HG03066 (cell line): ENCODE measurements around the gene ITGA2.

ENCODE experiments used
- ATAC-seq: cut with Tn5 transposase; IDR thresholded peaks from one replicate; pipeline ENCODE4 v1.9.1; 2021; ENCODE audit warnings: low read depth; ENCODE audit not compliant: unreplicated experiment

The ITGA2 gene

DNA sequence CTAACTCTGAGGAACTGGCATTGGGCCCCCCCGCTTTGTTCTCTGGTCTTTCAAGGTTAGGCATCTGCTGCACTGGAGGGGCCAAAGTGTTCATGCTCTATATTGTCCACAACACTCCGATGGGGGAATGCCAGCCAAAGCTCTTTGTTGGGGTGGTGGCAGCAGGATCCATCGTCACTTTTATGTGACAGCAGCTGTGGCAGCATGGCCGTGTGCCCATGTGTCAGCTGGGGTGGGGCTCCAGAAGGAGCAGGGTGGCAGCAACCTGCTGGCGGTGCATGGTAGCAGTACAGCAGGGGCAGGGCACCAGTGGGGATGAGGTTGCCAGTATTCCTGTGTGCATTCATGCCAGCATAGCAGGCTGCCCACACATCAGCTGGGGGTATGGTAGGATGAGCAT is 28.2 kb downstream of the ITGA2 start:
- ATAC-seq: no peak

DNA sequence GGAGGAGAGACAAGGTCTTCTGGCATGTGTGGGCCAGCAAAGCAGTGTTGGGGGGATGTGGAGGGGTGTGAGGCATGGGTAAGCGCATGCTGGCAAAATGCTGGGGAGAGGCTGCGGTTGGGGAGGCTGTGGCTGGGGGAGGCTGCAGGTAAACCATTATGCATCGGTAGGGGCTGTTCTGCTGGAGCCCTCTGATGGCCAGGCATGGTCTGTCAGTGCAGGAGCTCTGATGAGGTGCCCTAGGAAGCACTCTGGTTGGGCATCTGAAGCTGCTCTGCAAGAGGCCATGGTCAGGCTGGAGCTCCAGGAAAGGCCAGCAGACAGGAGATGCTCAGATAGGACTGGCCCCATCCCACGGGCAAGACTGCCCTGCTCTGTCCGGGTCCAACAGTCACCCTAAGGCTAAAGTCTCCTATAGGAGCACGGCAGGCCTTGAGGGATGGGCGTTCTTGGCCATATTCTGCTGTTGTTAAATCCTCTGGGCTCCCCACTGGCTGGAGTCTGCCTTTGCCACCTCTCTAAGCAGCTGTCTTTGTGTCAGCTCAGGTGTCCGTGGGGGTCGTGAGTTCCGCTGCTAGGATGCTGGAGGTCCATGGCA is 28.7 kb downstream of the ITGA2 start:
- no peak for ATAC-seq

DNA sequence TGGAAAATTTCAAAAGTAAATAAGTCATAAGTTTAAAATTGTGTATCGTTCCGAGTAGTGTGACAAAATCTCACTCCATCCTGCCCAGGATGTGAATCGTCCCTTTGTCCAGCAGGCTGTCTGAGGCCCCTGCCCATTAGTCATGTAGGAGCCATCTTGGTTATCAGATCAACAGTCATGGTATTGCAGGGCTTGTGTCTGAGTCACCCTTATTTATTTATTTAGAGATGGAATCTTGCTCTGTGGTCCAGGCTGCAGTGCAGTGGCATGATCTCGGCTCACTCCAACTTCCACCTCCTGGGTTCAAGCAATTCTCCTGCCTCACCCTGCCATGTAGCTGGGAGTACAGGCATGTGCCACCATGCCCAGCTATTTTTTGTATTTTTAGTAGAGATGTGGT is 30.2 kb downstream of the ITGA2 start:
- ATAC-seq: no peak

DNA sequence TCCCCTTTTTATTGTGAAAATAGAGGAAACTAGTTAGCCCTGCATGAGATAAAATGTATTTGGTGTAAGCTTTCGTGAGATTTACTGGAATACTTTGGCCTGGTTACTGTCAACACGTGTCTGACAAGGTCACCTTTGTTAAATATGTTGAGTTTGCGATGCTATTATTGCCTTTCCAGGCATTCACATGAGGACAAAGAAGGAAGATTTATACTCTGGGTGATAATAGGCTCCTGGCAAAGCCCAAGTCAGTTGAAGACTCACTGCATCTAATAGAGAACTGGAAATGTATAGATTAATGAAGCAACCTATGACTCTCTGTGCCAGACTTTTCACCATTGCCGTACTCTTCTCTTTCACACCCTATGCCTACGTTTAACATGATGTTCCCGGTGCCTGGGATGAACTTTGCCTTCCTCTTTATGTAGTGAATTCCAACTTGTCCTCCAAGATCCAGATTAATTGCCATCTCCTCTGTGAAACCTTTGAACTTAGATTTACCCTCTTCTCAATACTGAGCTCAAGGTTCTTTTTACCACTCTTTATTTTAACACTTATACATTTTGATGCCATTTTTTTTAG is 33.9 kb downstream of the ITGA2 start:
- no peak for ATAC-seq

DNA sequence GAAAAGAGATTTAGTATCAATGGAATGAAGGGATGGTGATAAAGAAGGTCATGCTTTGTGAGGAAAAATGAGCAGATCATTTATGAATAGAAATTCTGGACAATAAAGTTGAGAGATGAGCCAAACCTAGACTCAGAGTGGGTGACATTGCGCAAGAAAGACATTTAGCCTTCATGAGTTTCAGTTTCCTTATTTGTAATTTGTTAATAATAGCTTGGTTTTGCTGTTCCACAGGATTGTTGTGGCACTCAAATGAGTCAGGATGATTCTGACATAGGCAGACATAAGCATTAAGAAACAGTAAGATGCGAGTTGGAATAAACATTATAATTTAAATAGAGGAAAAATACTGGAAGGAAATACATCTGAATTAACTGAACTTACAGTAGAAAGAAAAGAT is 34.8 kb downstream of the ITGA2 start:
- peak; percentile 86 for ATAC-seq

DNA sequence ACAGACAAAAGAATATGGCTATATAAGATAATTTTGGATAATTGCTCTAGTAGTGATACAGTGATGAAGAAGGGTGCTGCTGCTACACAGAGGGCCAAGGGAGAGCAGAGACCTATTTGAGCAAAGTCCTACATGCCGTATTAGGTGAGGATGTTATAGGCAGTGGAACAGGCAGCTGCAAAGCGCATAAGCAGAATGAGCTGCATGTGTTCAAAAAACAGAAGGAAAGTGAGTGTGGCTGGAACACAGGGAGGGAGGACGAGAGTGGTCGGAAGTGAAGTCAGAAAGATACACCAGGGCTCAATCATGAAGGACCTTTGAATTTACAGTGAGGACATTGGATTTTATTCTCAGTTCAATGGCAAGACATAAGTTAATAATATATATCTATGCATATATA is 35.4 kb downstream of the ITGA2 start:
- no peak for ATAC-seq

DNA sequence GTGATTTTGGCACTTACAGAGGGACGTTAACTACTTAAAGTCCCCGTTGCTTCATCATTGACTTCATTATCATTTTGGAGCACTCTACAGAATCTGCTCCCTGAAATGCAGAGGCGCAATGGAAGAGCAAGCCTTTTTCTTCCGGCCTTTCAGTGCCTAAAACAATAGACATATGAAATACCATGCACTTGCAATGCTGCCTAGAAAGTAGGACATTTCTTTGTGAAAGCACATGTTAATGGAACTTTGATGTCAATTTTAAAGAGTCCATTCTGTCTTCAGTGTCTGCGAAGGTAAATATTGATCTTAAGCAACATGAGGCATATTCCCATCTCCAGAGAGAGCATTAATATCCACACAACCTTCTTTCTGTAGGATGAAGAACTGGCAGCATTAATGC is 36.3 kb downstream of the ITGA2 start:
- ATAC-seq: no peak

DNA sequence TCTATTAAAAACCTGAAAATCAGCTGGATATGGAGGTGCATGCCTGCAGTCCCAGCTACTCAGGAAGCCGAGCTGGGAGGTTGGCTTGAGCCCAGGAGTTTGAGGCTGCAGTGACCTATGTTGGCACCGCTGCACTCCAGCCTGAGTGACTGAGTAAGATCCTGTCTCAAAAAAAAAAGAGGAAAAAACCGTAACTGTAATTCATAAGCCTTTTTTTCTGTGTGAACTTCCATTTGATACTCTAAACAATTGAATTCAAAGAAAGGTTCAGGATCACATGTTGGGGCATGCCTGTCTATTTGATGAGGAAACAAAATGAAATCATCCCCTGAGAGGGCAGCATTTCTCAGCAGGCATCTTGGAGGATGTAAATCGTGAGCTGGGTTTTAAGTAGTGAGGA is 38.8 kb downstream of the ITGA2 start:
- no peak for ATAC-seq

DNA sequence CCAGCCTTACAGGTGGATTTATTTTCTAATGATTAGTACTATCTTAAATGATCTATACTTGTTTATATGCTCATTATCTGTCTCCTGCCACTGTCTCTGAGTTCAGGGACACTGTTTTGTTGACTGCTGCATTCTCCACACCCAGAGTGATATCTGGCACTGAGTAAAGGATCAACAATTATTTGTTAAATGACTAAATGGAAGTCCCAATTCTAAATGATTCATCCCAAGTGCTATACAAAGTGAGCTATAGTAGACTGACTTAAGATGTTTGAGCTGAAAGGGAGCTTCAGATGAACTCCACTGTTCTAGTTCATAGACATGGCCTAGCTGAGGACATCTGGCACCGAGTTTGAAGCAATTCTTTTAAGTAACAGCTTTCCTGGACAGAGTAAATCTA is 40.5 kb downstream of the ITGA2 start:
- no peak for ATAC-seq

DNA sequence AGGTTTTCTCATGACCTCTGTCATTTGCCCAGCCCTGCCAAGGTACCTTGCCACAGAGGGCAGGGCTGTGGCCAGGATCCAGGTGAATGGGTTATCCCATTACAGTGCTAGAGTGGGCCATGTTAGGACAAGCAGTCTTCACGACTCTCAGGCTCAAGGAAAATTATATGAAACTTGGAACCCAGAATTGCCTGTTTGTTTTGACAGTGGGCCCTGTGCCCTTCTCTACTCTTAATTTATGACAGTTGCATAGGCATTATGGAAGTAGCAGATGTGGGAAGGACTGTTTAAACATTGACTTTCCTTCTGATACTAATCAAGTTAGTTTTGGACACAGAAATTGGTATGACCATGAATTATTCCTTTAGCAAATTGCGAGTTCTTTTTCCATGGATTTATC is 41.7 kb downstream of the ITGA2 start:
- no peak for ATAC-seq

DNA sequence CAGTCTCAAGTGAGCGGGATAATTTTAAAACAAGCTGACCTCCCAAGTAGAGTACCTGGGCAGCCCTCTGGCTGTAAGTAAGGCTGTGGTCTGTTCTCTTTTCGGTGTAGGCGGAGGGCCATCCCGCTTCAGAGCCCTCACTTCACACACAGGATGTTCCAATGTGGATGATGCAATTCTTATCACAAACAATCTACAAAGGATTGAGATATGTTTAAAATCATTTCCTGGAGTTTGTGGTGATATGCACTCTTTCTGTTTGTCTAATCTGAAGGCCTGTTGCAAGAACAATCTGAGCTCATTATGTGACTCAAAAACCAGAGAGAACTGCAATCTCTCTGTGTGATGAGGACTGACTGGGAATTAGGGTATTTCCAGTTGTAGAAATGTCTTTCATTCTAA is 42.5 kb downstream of the ITGA2 start:
- ATAC-seq: no peak

DNA sequence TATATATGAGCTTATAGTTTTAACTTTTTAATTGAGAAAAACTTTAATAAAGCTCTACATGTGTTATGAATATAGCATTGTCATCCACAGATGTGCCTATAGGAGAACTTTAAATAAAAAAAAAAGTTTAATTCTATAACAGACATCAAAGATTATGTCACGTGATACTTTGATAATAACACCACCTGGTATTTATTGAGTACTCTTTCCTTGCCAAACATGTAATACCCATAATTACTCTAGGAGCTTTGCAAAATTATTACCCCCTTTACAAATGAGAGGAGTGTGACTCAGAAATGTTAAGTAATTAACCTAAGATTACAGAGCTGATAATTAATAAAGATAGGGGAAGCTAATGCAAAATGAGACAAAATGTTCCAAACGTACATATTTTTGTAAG is 43.0 kb downstream of the ITGA2 start:
- ATAC-seq: no peak

DNA sequence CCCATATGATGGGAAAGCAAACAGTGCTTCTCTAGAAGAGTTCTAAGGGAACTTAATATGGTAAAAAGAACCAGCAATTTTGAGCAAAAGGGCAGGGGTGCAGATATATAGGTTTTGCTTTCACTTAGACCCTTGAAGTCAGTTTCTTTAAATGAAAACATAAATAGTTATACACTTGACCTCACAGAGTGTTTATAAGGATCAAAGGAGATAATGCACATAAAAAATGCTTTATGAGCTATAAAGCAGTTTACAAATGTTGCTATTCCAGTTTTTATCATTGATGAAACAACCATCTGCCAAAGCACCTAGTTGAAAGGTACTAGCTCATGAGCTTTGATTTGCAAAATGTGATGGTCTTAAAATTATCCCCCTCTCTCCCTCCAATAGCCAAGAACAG is 45.7 kb downstream of the ITGA2 start:
- no peak for ATAC-seq

DNA sequence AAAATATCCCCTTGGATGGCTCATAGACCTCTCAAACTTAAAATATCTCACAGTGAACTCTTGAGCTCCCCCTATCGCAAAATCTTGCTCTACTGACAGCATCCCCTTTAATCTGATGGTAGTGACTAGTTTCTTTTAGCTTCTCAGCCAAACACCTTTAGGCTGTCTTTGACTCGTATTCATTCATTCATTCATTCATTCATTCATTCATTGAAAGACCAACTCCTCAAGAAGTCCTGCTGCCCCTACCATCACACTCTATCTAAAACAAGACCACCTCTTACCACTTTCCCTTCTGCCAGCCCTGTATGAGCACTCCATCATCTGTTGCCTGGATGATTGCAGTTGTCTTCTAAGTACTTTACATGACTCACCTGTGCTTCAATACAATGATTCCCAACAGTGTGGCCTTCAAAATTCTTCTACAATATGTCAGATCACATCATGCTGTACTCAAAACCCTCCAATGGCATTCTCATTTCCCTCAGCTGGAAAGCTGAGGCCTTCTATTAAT is 46.8 kb downstream of the ITGA2 start:
- ATAC-seq: no peak

DNA sequence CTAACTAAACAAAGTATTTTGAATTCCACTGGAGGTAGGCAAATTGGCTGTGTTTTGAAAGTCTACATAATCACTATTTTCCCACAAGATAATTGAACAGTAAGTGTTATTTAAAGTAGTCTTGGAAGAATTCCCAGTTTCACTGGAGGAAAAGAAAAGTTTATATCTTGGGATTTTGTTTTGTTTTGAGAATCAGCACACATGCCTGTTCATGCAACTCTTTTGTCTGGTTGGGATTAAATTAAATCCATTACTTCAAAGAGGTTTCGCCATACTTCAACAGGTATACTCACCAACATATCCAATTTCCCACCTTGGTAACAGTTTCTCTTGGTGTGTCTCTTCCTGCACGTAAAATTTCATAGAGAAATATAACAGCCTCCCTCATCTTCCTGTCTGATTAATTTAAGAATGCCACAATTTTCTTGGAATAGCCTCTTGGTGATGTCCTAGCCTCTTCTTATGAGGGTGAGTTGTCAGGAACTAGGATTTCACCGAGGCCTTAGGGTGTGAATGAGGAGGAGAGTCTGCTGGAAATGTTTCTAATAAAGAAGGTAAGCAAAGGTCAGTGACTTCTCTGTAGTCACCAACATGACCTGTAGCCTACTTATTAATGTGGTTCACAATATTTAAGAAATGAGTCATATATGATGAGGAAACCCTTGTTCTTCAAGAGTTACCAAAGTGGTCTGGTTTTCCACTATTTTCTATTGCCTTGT is 48.1 kb downstream of the ITGA2 start:
- no peak for ATAC-seq

DNA sequence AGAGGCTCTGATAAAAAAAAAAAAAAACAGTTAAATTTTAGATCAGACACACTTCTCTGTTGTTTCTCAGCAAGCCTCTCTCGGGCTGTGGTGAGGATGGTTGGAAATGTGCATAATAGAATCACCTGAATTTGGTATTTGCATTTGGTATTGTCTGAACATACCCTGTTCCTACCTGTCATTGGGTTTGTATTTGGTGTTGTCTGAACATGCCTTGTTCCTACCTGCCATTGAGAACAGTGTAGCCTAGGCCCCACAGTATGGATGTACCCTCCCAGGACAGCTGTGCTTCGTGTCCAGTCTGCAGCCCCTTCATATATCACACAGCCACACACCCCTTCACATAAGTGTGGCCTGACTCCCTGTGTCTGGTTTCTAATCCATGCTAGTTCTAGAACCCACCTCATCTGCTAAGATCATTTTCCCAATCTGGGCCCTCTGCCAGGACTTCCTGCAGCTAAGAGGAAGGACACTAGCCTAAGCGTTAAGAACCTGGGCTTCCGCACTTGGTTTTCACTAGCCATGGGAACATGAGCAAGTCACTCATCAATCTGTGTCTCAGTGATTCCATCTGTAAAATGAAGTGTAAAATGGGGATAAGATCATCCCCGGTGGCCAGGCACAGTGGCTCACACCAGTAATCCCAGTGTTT is 49.2 kb downstream of the ITGA2 start:
- no peak for ATAC-seq

DNA sequence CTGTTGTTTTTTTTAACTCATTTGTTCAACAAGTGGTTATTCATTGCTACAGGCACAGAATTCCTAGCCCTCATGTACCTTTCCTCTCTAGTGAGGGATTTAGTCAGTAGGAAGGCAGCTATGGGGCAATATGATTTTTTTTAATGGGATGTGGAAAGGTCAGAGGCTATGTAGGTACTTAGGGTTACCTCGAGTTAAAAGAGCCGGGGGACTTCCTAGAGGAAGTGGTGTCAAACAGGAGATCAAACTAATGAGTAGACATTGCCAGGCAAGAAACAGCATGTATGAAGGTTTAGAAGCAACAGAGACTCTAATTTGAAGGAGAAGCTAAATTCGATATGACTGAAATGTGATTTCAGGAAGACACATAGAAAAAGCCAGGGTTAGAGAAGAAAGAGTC is 50.7 kb downstream of the ITGA2 start:
- ATAC-seq: no peak

DNA sequence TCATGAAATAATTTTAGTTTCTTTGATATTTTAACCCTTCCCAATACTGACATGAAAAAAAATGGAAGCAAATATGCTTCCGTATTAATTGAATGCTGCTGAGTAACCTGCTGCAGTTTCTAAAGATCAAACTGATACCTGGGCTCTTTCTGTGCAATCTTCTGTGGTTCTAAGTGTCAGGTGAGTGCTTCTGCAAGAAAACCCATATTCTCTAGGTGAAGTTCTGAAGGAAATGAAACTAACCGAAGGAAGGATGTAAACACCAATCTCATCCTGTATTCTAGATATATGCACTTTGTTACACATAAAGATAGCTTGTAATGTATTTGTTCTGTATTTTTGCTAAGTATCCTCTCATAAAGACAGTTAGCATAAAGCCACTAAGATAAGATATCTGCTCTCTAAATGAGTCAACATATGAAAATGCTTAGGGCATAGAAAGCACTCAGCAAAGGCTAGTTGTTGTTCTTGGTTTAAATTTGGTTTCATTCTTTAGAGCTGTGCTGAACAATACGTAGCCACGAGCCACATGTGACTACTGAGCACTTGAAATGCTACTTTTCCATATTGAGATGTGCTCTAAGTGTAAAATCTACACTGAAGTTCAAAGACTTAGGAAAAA is 52.0 kb downstream of the ITGA2 start:
- peak; percentile 95 for ATAC-seq

DNA sequence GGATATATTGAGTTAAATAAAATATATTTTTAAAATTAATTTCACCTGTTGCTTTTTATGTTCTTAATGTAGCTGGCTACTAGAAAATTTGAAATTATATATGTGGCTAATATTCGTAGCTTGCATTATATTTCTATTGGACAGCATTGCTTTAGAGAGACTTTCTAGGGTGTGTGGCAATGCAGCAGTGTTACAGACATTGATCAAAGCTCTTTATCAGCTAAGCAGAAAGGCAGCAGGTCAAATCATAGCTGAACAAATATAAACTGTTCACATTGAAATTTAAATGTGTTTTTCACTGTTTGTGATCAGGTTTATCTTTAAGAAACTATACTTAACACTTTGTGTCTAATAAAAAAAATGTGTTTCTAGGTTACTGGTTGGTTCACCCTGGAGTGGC is 52.6 kb downstream of the ITGA2 start:
- ATAC-seq: no peak

DNA sequence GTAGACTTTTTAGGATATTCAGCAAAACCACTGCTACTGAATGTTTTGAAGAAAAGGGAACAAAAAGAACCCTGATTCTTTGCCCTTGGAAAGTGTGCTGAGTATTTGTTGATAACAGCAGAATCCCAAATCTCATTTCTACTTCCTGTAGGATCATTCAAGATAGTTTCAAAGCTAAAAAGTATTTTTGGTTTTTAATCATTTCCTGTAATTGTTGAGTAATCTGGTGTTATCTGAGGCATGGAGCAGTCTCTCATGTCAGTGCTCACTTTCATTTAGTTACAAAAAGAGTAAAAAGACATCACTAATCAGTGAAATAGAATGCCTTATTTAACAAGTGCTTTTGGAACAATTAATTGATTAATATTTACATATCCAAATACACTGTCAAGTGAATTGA is 56.1 kb downstream of the ITGA2 start:
- no peak for ATAC-seq

DNA sequence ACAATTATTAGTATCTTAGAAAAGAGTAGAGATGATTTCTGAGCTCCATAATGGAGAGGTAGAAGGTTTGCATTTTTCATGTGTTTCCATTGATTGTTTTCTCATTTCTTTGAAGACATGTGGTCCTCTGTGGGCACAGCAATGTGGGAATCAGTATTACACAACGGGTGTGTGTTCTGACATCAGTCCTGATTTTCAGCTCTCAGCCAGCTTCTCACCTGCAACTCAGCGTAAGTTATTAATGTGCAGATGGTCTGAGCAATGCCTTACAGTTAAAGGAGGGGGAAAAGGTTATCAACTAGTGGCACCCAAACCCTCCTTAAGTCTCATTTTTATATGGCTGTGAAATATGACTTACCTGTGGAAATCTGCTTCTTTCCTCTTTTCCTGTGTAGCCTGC is 59.1 kb downstream of the ITGA2 start:
- no peak for ATAC-seq
